BJ (cell line): Measurements from ENCODE around the gene CCDC187. TPM values are rescaled to one million over a fixed set of nuclear protein-coding genes. Genes with fewer than 3 reads are reported as not detected.

Experiments
- CTCF ChIA-PET: fragments of 350-600 bp; formaldehyde crosslinking; extraction: SDS; loops from one replicate; lab custom pipeline; 2021; ENCODE audit warnings: antibody characterized with exemption, inconsistent platforms; lab: Yijun Ruan, JAX
- POLR2A ChIA-PET: fragments of 300-600 bp; sonication (Branson Sonifier 250); formaldehyde crosslinking; extraction: SDS; loops from one replicate; lab custom pipeline; 2021; ENCODE audit warnings: antibody characterized with exemption; lab: Charles Lee
- DNase-seq: peaks from one replicate; pipeline ENCODE4 v3.0.0-alpha.2; 2011; ENCODE audit warnings: low read depth
- H3K27me3 ChIP-seq: 2 replicates; pipeline ENCODE4 v1.6.0; 2011; ENCODE audit warnings: low read length; ENCODE audit not compliant: control insufficient read depth, insufficient read depth
- H3K36me3 ChIP-seq: 2 replicates; pipeline ENCODE4 v1.5.1; 2011; ENCODE audit warnings: low read length; ENCODE audit not compliant: control insufficient read depth, insufficient read depth
- H3K4me3 ChIP-seq: 2 replicates; pipeline ENCODE4 v1.5.1; 2011; ENCODE audit warnings: low read depth, mild to moderate bottlenecking, control low read depth, low read length
- CTCF ChIP-seq: IDR thresholded peaks from 2 replicates; pipeline ENCODE4 v1.5.1; 2011; ENCODE audit warnings: low read depth, mild to moderate bottlenecking, control low read depth, inconsistent platforms, low read length, moderate library complexity; ENCODE audit not compliant: insufficient read depth
- polyA plus RNA-seq: library from polyadenylated mRNA; depleted of rRNA; stranded (reverse); fragments of >200 nt; gene quantifications from 2 replicates; pipeline ENCODE4 v1.2.3, GENCODE V29; 2011

Gene CCDC187
- polyA plus RNA-seq, 1 experiment = not detected

- CTCF ChIA-PET = no interaction called here
- no peak for DNase-seq
- TF ChIP-seq CTCF = no peak
- Histone ChIP-seq H3K4me3 (no peak overlapping the region), H3K36me3 (peaks cover 4% of the 10 kb centered on the region; the same call in 1 of the 2 replicates), H3K27me3 (no peaks in the 10 kb centered on the region)
- POLR2A ChIA-PET = no interaction called here
Observed at GRCh38 chr9:136231478-136232297, 72.2 kb downstream of the CCDC187 start.

- no peak overlapping the region for H3K4me3 ChIP-seq
- DNase-seq = no peak
- no peaks in the 10 kb centered on the region for H3K27me3 ChIP-seq
- ChIA-PET POLR2A (no interaction called here), CTCF (no interaction called here)
- H3K36me3 ChIP-seq = peaks cover 3% of the 10 kb centered on the region
- TF ChIP-seq CTCF = no peak
Observed at GRCh38 chr9:136230773-136231172, 73.1 kb downstream of the CCDC187 start.

- Histone ChIP-seq H3K4me3 (no peak overlapping the region), H3K27me3 (no peaks in the 10 kb centered on the region), H3K36me3 (peaks cover 2% of the 10 kb centered on the region)
- DNase-seq = no peak
- POLR2A ChIA-PET = no interaction called here
- no peak for TF ChIP-seq CTCF
- CTCF ChIA-PET = no interaction called here
Observed at GRCh38 chr9:136230365-136230764, 73.5 kb downstream of the CCDC187 start.

- ChIA-PET CTCF (interaction anchor here (1.3 kb wide), 1 partner anchor 11 kb away, joined by 4 read pairs; no protein-coding TSS in a partner anchor), POLR2A (no interaction called here)
- DNase-seq = no peak
- no peak for TF ChIP-seq CTCF
- Histone ChIP-seq H3K36me3 (peaks cover 4% of the 10 kb centered on the region; the same call in 1 of the 2 replicates), H3K4me3 (no peak overlapping the region), H3K27me3 (no peaks in the 10 kb centered on the region)
Observed at GRCh38 chr9:136229096-136230065, 74.5 kb downstream of the CCDC187 start.
